ENCODE results near the gene RPTOR.

Gene RPTOR

GRCh38 chr17:80585890-80586845 is 41.5 kb downstream of the RPTOR start:
- Histone ChIP-seq H3K36me3 (peaks cover 0 to 33% (median 15%) of the 10 kb centered on the region in 11 experiments; a peak in 16 of 22 replicates), H3K27ac (no peak overlapping the region), H3K27me3 (no peaks in the 10 kb centered on the region), H3K9me3 (replicated peaks in 1 of 11) (no peaks in the 10 kb centered on the region), H3K4me1 (peaks cover 10 to 26% (median 18%) of the 10 kb centered on the region in 10 experiments), H3K4me2 (peak overlapping the region in 1 of 11 experiments; percentile 16; a peak in 1 of 22 replicates), H4K20me1 (peaks cover 81 to 98% (median 97%) of the 10 kb centered on the region in 11 experiments), H3K9ac (0 out of 22 replicates have a peak overlapping the region, but pooled peaks of 1 of the 11 experiments have one; percentile 34), H3K4me3 (no peak overlapping the region)
- TF ChIP-seq Cebpa-rat (IDR thresholded peaks at IDR 0.05), result no peak

- peaks cover 10 to 31% (median 23%) of the 10 kb centered on the region in 10 experiments for H3K4me1 ChIP-seq
- H4K20me1 ChIP-seq, result peaks cover 81 to 98% (median 97%) of the 10 kb centered on the region in 11 experiments
- H3K36me3 ChIP-seq, result peaks cover 0 to 26% (median 9%) of the 10 kb centered on the region in 11 experiments; a peak in 16 of 22 replicates
- H3K4me2 ChIP-seq, result no peak overlapping the region
- no peaks in the 10 kb centered on the region for H3K9me3 ChIP-seq (replicated peaks in 1 of 11)
- H3K9ac ChIP-seq, result 0 out of 22 replicates have a peak overlapping the region, but pooled peaks of 1 of the 11 experiments have one; percentile 34
- no peak overlapping the region for H3K4me3 ChIP-seq
- H3K27me3 ChIP-seq, result no peaks in the 10 kb centered on the region
- no peak for TF ChIP-seq Cebpa-rat (IDR thresholded peaks at IDR 0.05)
- H3K27ac ChIP-seq, result no peak overlapping the region
Observed at GRCh38 chr17:80586846-80587228, 42.2 kb downstream of the RPTOR start.

- H3K9ac ChIP-seq, result no peak overlapping the region
- H3K9me3 ChIP-seq (replicated peaks in 1 of 11), result no peaks in the 10 kb centered on the region
- H3K27me3 ChIP-seq, result no peaks in the 10 kb centered on the region
- peaks cover 0 to 15% (median under 1%) of the 10 kb centered on the region in 11 experiments; a peak in 7 of 22 replicates for H3K36me3 ChIP-seq
- H3K4me3 ChIP-seq, result no peak overlapping the region
- peaks cover 82 to 98% (median 97%) of the 10 kb centered on the region in 11 experiments for H4K20me1 ChIP-seq
- no peak overlapping the region for H3K27ac ChIP-seq
- TF ChIP-seq Cebpa-rat (IDR thresholded peaks at IDR 0.05), result no peak
- H3K4me2 ChIP-seq, result no peak overlapping the region
- H3K4me1 ChIP-seq, result peaks cover 15 to 29% (median 24%) of the 10 kb centered on the region in 10 experiments
Observed at GRCh38 chr17:80588702-80589383, 44.2 kb downstream of the RPTOR start.

- Histone ChIP-seq H3K4me1 (peaks cover 11 to 24% (median 17%) of the 10 kb centered on the region in 10 experiments), H3K9me3 (replicated peaks in 1 of 11) (no peaks in the 10 kb centered on the region), H4K20me1 (peaks cover 87 to 98% (median 97%) of the 10 kb centered on the region in 11 experiments), H3K36me3 (peaks cover 0 to 5% (median 0%) of the 10 kb centered on the region in 11 experiments; a peak in 4 of 22 replicates), H3K4me2 (0 out of 22 replicates have a peak overlapping the region, but pooled peaks of 1 of the 11 experiments have one; percentile 4), H3K27ac (no peak overlapping the region), H3K27me3 (no peaks in the 10 kb centered on the region), H3K4me3 (no peak overlapping the region), H3K9ac (0 out of 22 replicates have a peak overlapping the region, but pooled peaks of 1 of the 11 experiments have one; percentile 29)
- TF ChIP-seq Cebpa-rat (IDR thresholded peaks at IDR 0.05), result no peak
Observed at GRCh38 chr17:80591788-80592187, 47.1 kb downstream of the RPTOR start.

GRCh38 chr17:80592243-80592642 is 47.6 kb downstream of the RPTOR start:
- peaks cover 87 to 98% (median 97%) of the 10 kb centered on the region in 11 experiments for H4K20me1 ChIP-seq
- no peak for TF ChIP-seq Cebpa-rat (IDR thresholded peaks at IDR 0.05)
- no peak overlapping the region for H3K27ac ChIP-seq
- H3K4me2 ChIP-seq, result no peak overlapping the region
- H3K9ac ChIP-seq, result no peak overlapping the region
- H3K36me3 ChIP-seq, result 0 out of 22 replicates have a peak, but pooled peaks cover 0 to under 1% (median 0%) of the 10 kb centered on the region in 11 experiments
- no peaks in the 10 kb centered on the region for H3K9me3 ChIP-seq (replicated peaks in 1 of 11)
- H3K27me3 ChIP-seq, result no peaks in the 10 kb centered on the region
- peaks cover 10 to 28% (median 17%) of the 10 kb centered on the region in 10 experiments for H3K4me1 ChIP-seq
- H3K4me3 ChIP-seq, result no peak overlapping the region

- Histone ChIP-seq H3K4me3 (no peak overlapping the region), H3K27ac (no peak overlapping the region), H3K27me3 (no peaks in the 10 kb centered on the region), H3K9ac (no peak overlapping the region), H3K4me1 (peaks cover 10 to 28% (median 17%) of the 10 kb centered on the region in 10 experiments), H3K9me3 (replicated peaks in 1 of 11) (no peaks in the 10 kb centered on the region), H3K36me3 (no peaks in the 10 kb centered on the region; a peak in 1 of 22 replicates), H3K4me2 (no peak overlapping the region), H4K20me1 (peaks cover 86 to 98% (median 97%) of the 10 kb centered on the region in 11 experiments)
- no peak for TF ChIP-seq Cebpa-rat (IDR thresholded peaks at IDR 0.05)
Observed at GRCh38 chr17:80593181-80593580, 48.5 kb downstream of the RPTOR start.

GRCh38 chr17:80594431-80595269 is 50.0 kb downstream of the RPTOR start:
- Histone ChIP-seq H3K9ac (no peak overlapping the region), H4K20me1 (peaks cover 87 to 98% (median 97%) of the 10 kb centered on the region in 11 experiments), H3K4me2 (no peak overlapping the region), H3K36me3 (peaks cover 0 to 5% (median 0%) of the 10 kb centered on the region in 11 experiments; a peak in 4 of 22 replicates), H3K9me3 (replicated peaks in 1 of 11) (no peaks in the 10 kb centered on the region), H3K27ac (no peak overlapping the region), H3K27me3 (no peaks in the 10 kb centered on the region), H3K4me1 (peaks cover 10 to 28% (median 17%) of the 10 kb centered on the region in 10 experiments), H3K4me3 (no peak overlapping the region)
- TF ChIP-seq Cebpa-rat (IDR thresholded peaks at IDR 0.05), result no peak

All from BLaER1 treated with 17β-estradiol and CSF1 and Interleukin-3, amounts not matched to agents 10 nM and 100 nM (cell line).